Mammary epithelial cell (primary cell): Measurements from ENCODE around the gene ARHGAP15.

Experiments used
- CTCF ChIP-seq, 2 donors: IDR thresholded peaks in 1 of 2; conservative IDR thresholded peaks in 1 of 2; 2 replicates each; pipeline ENCODE4 v1.5.1; 2011 to 2012; ENCODE audit warnings: inconsistent platforms in 2 of 2, low read length in 2 of 2, mild to moderate bottlenecking in 2 of 2, control low read depth in 1 of 2, low read depth in 1 of 2; ENCODE audit not compliant: insufficient read depth in 1 of 2; ENCODE audit errors: extremely low read depth in 1 of 2
- EZH2 ChIP-seq: IDR thresholded peaks from 2 replicates; pipeline ENCODE4 v1.6.1; 2012; ENCODE audit warnings: low read length, inconsistent platforms, borderline replicate concordance

GRCh38 chr2:143165291-143165690, 36.1 kb downstream of the ARHGAP15 start:
- TF ChIP-seq CTCF (conservative IDR thresholded peaks at IDR 0.05 in 1 of 2, IDR thresholded peaks at IDR 0.05 in 1 of 2; ENCODE audit: extremely low read depth in 1 of 2, insufficient read depth in 1 of 2, low read depth in 1 of 2, low read length in 2 of 2) (no peak), EZH2 (no peak)
